H1 (cell line): Measurements from ENCODE around the gene GBP7.

Source experiments
- BRCA1 ChIP-seq: IDR thresholded peaks from 2 replicates; pipeline ENCODE4 v1.6.1; 2012; ENCODE audit warnings: low read depth, low read length, improper control_type of control experiment
- EP300 ChIP-seq, 2 experiments: IDR thresholded peaks; 1 replicate in 1 of 2; 2 replicates in 1 of 2; pipeline ENCODE4 v1.6.1; 2011 to 2012; ENCODE audit warnings: low read depth in 2 of 2, low read length in 2 of 2, mild to moderate bottlenecking in 2 of 2, borderline replicate concordance in 1 of 2, inconsistent platforms in 1 of 2, moderate library complexity in 1 of 2
- EZH2 ChIP-seq: fragments of 200-600 bp; sonication (generic); IDR thresholded peaks from 2 replicates; pipeline ENCODE4 v1.7.1; 2012; ENCODE audit warnings: low read depth, mild to moderate bottlenecking, moderate library complexity, low read length, inconsistent platforms; ENCODE audit not compliant: severe bottlenecking
- POLR2A ChIP-seq, 2 experiments: IDR thresholded peaks; 1 replicate in 1 of 2; 2 replicates in 1 of 2; pipeline ENCODE4 v1.6.1; 2011; ENCODE audit warnings: low read depth in 2 of 2, low read length in 2 of 2, mild to moderate bottlenecking in 2 of 2; ENCODE audit errors: control extremely low read depth in 1 of 2
- POLR2AphosphoS5 ChIP-seq: IDR thresholded peaks from 2 replicates; pipeline ENCODE4 v1.6.1; 2011; ENCODE audit warnings: low read depth, low read length
- TF ChIP-seq, protein P1 (sequence below): IDR thresholded peaks from 2 replicates; pipeline ENCODE4 v1.6.1; 2011; ENCODE audit warnings: low read length, improper control_type of control experiment
- TF ChIP-seq, protein P2 (sequence below), 3 experiments: IDR thresholded peaks; 1 replicate in 2 of 3; 2 replicates in 1 of 3; pipeline versions ENCODE4 v1.5.1 to v1.6.1; 2011; ENCODE audit warnings: low read length in 3 of 3, mild to moderate bottlenecking in 3 of 3, inconsistent platforms in 2 of 3, low read depth in 1 of 3, moderate library complexity in 1 of 3; ENCODE audit not compliant: insufficient read depth in 1 of 3; ENCODE audit errors: control extremely low read depth in 1 of 3

GRCh38 chr1:89147678-89148658 is 27.8 kb downstream of the GBP7 start:
- no peak for TF ChIP-seq POLR2A (IDR thresholded peaks at IDR 0.05; ENCODE audit: control extremely low read depth in 1 of 2, low read depth in 2 of 2, low read length in 2 of 2)
- TF ChIP-seq POLR2AphosphoS5: no peak
- no peak for TF ChIP-seq EP300 (IDR thresholded peaks at IDR 0.05; ENCODE audit: borderline replicate concordance in 1 of 2, low read depth in 2 of 2, low read length in 2 of 2)
- no peak for TF ChIP-seq EZH2
- TF ChIP-seq, protein P1, sequence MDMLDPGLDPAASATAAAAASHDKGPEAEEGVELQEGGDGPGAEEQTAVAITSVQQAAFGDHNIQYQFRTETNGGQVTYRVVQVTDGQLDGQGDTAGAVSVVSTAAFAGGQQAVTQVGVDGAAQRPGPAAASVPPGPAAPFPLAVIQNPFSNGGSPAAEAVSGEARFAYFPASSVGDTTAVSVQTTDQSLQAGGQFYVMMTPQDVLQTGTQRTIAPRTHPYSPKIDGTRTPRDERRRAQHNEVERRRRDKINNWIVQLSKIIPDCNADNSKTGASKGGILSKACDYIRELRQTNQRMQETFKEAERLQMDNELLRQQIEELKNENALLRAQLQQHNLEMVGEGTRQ: no peak
- TF ChIP-seq, protein P2, sequence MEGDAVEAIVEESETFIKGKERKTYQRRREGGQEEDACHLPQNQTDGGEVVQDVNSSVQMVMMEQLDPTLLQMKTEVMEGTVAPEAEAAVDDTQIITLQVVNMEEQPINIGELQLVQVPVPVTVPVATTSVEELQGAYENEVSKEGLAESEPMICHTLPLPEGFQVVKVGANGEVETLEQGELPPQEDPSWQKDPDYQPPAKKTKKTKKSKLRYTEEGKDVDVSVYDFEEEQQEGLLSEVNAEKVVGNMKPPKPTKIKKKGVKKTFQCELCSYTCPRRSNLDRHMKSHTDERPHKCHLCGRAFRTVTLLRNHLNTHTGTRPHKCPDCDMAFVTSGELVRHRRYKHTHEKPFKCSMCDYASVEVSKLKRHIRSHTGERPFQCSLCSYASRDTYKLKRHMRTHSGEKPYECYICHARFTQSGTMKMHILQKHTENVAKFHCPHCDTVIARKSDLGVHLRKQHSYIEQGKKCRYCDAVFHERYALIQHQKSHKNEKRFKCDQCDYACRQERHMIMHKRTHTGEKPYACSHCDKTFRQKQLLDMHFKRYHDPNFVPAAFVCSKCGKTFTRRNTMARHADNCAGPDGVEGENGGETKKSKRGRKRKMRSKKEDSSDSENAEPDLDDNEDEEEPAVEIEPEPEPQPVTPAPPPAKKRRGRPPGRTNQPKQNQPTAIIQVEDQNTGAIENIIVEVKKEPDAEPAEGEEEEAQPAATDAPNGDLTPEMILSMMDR (IDR thresholded peaks at IDR 0.05; ENCODE audit: control extremely low read depth in 1 of 3, insufficient read depth in 1 of 3, low read depth in 1 of 3, low read length in 3 of 3): no peak
- no peak for TF ChIP-seq BRCA1
